ENCODE data around the gene CNPY4.

- TF ChIP-seq, protein P1, sequence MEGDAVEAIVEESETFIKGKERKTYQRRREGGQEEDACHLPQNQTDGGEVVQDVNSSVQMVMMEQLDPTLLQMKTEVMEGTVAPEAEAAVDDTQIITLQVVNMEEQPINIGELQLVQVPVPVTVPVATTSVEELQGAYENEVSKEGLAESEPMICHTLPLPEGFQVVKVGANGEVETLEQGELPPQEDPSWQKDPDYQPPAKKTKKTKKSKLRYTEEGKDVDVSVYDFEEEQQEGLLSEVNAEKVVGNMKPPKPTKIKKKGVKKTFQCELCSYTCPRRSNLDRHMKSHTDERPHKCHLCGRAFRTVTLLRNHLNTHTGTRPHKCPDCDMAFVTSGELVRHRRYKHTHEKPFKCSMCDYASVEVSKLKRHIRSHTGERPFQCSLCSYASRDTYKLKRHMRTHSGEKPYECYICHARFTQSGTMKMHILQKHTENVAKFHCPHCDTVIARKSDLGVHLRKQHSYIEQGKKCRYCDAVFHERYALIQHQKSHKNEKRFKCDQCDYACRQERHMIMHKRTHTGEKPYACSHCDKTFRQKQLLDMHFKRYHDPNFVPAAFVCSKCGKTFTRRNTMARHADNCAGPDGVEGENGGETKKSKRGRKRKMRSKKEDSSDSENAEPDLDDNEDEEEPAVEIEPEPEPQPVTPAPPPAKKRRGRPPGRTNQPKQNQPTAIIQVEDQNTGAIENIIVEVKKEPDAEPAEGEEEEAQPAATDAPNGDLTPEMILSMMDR (IDR thresholded peaks at IDR 0.05) = no peak
- TF ChIP-seq POLR2A (IDR thresholded peaks at IDR 0.05) = no peak
Observed at GRCh38 chr7:100127866-100128636, 8.6 kb downstream of the CNPY4 start.
